GM19193 (cell line): ENCODE results near the gene IGSF9B.

Experiments used
- POLR2A ChIP-seq: IDR thresholded peaks from 4 replicates; pipeline ENCODE4 v1.6.1; 2011; ENCODE audit not compliant: insufficient read depth, insufficient read length; ENCODE audit errors: extremely low read depth

The IGSF9B gene

DNA sequence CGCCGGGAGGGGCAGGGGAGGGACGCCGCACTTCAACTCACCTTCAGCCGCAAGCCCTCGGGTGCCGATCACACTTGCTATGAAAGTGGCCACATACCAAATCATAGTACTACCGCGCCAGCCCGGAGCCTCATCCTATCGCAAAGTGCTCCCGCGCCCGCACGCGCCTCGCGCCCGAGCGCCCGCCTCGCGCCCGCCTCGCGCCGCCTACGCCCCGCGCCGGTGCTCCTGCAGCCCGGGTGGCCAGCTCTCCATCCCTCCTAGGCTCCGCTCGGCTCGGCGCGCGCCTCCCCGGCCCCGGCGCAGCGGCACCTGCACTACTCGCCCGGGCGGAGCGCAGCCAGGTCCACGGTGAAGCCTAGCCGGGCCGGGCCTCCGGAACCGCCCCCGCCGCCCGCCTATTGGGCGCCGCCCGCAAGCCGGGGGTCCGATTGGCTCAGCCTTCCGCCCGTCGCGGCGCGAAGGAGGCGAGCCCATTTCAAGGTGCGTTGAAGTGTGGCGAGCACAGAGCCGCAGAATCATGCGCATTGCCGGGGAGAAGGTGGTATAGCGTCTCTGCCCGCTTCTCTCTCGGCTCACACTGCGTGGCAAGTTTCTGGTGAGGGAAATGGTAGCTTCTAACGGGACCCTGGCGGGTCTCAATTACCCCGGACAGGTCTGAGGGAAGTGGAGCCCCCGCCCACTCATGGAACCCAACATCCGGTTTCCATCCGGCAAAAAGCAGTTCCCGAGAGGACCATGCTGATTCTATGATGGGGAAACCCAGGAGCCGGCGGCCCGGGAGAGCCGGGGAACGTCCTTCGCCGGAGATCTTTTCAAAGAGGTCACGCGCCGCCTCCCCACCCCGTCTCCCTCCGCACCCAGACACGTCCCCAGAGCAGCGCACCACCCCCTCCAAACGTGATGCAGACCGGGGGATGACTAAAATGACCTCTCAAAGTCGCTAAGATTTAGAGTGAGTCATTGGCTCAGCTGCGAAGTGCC lies at the start of gene IGSF9B:
IGSF9B (minus strand) TSS at position 319 of the 984 bp plus-strand sequence; CDS start at position 105, 214 bp downstream.
- no peak for TF ChIP-seq POLR2A

GRCh38 chr11:134004496-134005172 lies 47.9 kb upstream of the IGSF9B start:
- no peak for TF ChIP-seq POLR2A

GRCh38 chr11:134003792-134004495 lies 47.2 kb upstream of the IGSF9B start:
- TF ChIP-seq POLR2A, result no peak

DNA sequence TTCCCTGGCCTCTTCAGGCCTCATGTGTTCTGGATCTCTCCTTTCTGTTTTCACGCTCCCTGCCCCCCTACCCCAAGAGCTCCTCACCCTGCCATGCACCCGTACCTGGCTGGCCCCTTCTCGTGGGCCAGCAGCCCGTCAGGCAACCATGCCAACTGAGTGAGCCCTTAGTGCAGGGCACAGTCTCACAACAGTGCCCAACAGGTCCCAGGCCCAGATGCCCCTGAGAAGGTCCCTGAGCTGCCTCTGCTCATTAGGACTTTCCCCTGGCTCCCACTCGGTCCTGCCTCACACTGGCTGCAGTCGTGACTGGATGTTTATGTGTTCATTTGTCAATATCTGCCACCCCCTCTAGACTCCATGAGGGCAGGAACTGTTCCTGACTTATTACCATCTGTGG lies 44.8 kb upstream of the IGSF9B start:
- no peak for TF ChIP-seq POLR2A

GRCh38 chr11:134001088-134001487 lies 44.3 kb upstream of the IGSF9B start:
- no peak for TF ChIP-seq POLR2A

DNA sequence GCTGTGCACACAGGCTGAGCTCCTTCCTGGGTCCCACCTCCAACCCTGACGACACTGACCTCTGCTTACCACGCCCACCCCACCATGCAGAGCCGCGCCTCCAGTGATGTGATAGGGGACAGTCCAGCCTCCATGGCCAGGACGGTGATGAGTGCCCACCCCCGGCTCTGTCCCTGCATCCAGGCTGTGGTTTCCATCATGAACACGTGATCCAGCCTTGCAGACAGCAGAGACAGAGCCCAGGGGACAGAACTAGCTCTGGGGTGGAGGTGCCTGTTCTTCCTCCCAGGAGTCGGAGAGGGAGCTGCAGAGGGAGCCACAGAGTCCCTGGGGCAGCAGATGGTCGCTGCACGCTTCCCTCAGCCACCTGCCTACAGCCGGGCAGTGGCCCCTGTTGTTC lies 42.6 kb upstream of the IGSF9B start:
- TF ChIP-seq POLR2A, result no peak

DNA sequence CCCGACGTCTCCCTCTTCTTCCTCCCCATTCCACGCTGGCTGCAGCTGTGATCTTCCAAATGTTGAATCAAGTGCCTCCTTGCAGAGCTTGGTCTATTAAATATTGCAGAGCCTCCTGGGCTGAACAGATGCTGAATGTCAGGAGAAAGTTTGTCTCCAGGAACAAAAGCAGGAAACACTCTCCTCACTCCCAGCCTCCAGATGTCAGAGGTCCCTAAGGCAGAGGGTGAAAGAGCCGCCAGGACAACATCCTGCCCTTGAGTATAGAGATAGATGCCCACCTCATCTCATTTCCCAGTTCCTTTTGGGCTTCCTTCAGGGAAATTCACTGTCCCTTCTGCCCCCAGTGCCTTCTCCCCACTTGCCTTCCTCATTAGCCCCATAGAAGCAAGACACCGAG lies 40.8 kb upstream of the IGSF9B start:
- no peak for TF ChIP-seq POLR2A

DNA sequence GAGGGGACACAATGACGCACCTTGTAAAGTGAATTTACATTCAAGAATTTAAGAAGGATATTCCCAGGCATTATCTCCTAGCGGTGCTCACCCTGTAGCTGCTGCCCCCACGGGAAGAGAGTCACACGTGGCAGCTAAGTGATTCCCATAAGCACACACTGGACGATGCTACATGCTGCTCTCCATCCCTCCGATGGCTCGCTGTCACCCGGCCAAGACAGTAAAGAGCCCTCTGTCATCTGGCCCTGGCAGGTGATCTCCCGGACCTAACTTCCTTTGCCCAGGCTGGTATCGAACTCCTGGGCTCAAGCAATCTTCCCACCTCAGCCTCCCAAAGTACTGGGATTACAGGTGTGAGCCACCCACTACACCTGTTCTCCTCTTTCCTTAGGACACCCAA lies 39.9 kb upstream of the IGSF9B start:
- no peak for TF ChIP-seq POLR2A

GRCh38 chr11:133995066-133995465 lies 38.3 kb upstream of the IGSF9B start:
- no peak for TF ChIP-seq POLR2A

DNA sequence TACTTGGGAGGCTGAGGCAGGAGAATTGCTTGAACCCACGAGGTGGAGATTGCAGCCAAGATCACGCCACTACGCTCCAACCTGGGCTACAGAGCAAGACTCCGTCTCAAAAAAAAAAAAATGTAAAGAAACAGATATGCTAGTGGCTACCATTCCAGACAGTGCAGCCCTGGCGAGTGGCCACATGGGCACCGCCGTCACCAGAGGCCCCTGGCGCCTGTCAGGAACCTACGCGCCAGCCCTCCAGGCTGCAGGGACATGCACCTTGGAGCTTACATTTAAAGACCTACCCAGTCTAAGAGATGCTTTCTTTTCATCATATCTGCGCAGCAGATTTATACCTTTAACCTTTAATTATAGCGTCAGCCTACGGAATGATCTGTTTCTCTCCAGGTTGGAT lies 37.2 kb upstream of the IGSF9B start:
- no peak for TF ChIP-seq POLR2A

- TF ChIP-seq POLR2A, result no peak
These were observed 36.3 kb upstream of the IGSF9B start for GRCh38 chr11:133993107-133993506.

DNA sequence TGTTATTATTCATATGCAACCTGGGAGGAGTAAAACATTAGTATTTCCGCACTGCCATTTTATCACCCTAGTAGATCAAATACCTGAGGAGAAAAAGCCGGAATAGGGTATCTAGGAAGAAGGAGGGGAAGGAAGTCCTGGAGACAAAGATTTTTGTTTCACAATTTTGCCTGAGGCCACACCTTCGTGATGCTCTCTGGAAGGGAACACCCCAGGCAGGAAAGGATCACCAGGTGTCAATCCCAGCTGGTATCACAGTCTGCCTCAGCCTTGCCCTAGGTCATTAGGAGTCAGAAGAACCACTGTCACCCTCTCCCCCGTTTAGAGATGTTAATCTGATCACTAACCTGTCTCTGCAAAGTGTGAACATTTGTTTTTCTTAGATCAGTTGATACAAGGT lies 35.4 kb upstream of the IGSF9B start:
- TF ChIP-seq POLR2A, result no peak

- TF ChIP-seq POLR2A, result no peak
These were observed 34.3 kb upstream of the IGSF9B start for GRCh38 chr11:133991101-133991500.

GRCh38 chr11:133990501-133990900 lies 33.7 kb upstream of the IGSF9B start:
- no peak for TF ChIP-seq POLR2A
